ENCODE results near the gene HPS5.
"Not testable (repeated sequence)": the region's sequence is repeated elsewhere in the genome, so short reads cannot be mapped to it uniquely, and the experiment has no call there.

The HPS5 gene

DNA sequence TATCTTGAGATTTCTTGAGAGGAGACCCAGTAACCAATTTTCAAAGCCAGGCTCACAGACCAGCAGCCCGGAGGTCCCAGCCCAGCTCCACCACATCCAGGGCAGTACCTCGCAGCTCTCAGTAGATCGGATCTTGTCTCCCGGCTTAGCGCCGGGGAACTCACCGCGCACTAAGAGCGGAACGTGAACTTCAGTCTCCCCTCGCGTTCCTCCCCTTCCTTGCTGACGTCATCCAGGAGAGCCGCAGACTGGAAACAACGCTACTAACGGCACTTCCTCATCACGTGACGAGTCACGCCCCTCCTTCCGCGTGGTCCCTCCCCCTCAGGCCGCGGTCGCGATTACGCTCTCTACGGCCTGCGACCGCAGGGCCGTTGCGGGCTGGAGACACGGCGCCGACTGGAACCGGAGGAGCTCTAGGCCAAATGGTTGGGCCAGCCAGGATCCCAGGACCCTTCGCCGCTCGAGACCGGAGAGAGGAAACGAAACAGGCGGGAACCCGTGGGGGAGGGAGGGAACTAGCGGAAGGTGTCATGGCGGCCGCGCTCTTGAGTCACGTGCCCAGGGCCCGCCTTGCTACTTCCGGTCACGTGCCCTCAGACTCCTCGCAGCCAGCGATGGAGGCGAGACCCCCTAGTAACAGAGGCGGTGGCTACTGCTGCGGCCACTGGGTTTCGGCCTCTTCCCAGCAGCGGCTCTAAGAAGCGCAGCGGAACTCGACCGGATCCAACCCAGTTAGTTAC lies at the start of gene HPS5, which contains the start of gene GTF2H1:
HPS5 (minus strand) TSS at position 172 of the 743 bp plus-strand sequence. CDS start 4,282 bp downstream, outside the sequence.
GTF2H1 (plus strand) TSS at position 599 of the 743 bp plus-strand sequence. CDS start 10,508 bp downstream, outside the sequence.
- peak; percentile 91 for DNase-seq (ENCODE audit: low read depth)

DNA sequence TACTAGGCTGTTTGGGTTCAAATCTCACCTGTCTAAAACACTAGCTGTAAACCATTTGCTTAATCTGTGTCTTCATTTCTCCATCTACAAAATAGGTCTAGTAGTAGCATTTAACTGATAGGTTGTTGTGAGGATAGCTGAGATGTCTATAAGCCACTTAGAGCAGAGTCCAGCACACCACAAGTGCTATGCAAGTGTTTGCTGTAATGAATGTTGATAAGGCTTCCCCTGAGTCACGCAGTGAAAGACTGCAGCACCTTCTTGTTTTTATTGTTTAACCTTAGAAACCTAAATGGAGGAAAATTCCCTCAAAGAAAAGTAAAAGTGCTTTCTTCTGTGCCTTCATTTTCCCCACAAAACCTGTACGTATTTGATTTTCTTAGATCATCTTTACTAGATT lies 49.3 kb upstream of the HPS5 start:
- DNase-seq (ENCODE audit: low read depth), result no peak

- DNase-seq (ENCODE audit: low read depth), result no peak
These were observed 47.5 kb upstream of the HPS5 start for GRCh38 chr11:18369398-18369797.

DNA sequence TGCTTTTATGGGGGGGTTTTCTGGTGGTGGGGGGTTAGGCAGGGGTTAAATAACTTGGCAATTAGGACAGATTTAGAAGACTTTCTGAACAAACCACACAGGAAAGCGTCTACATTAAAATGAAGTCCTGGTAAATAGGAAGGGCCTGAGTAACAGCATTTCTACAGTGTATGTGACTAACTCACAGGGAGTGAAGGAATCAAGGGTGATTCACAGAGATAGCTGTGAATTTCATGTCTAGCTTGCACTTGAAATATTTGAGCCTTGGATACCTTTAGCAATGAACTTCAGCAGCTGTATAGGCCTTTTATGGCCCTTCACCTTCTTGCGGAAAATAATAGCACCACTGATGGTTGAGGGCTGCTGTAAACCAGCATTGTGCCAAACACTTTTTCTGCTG lies 46.3 kb upstream of the HPS5 start:
- DNase-seq (ENCODE audit: low read depth), result no peak

DNA sequence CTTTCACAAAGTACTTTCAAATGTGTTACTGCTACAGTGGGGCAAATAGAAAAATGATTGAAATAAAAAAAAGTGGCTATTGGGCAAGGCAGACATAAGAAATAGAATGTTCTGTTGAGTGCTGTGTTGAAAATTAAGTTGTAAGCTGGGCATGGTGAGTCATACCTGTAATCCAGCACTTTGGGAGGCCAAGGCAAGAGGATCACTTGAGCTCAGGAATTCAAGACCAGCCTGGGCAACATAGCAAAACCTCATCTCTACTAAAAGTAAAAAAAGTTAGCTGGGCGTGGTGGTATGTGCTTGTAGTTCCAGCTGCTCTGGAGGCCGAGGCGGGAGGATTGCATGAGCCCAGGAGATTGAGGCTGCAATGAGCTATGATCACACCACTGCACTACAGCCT lies 45.5 kb upstream of the HPS5 start:
- DNase-seq (ENCODE audit: low read depth), result no peak

DNA sequence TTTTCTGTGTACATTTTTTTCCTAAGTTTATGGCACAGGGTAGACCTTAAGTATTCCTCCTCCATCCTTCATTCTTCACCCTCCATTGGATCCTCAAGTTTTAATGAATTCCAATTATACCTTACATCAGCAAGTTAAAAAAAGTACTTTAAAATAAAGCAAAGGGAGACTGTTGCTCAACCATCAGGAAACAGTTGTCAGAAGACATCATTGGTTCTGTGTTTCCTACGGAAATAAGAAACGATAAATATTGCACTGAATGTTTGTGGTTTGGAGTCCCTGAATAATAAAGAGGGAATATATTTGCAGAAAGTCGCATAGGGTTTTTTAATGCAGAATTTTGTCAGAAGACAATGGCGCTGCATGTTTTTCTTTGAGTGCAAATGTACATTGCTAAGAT lies 44.3 kb upstream of the HPS5 start:
- no peak for DNase-seq (ENCODE audit: low read depth)

- no peak for DNase-seq (ENCODE audit: low read depth)
These were observed 43.8 kb upstream of the HPS5 start for GRCh38 chr11:18365741-18366140.

DNA sequence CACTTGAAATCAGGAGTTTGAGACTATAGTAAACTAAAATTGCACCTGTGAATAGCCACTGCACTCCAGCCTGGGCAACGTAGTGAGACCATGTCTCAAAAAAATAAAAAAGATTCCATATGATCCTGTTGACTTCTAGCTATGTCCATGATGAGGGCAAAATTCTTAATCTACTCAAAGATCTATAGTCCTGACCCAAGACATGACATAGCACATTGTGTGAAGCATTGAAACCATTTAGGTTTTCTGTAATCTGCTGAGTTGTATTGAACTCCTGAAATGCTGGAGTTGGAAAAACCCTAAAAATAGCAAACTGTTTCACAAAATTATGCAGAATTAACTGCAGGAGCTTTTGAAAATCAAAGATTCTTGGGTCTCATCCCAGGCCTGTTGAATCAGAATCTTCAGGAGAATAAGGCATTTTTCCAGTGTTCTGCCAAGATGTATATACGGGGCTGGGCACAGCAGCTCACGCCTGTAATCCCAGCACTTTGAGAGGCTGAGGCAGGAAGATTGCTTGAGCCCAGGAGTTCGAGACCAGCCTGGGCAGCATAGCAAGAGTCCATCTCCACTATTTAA lies 42.6 kb upstream of the HPS5 start:
- DNase-seq (ENCODE audit: low read depth), result no peak

DNA sequence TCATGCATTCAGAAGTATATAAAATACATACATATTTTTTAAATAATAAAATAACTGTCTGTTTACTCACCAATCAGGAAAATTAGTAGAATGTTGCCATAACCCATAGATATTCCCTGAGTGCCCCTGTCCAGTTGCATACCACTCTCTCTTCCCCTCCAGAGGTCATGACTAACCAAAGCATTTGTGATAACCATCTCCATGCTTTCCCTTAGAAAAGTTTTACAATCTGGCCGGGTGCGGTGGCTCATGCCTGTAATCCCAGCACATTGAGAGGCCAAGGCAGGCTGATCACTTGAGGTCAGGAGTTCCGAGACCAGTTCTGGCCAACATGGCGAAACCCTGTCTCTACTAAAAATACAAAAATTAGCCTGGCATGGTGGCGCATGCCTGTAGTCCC lies 39.2 kb upstream of the HPS5 start:
- no peak for DNase-seq (ENCODE audit: low read depth)

- no peak for DNase-seq (ENCODE audit: low read depth)
These were observed 36.7 kb upstream of the HPS5 start for GRCh38 chr11:18358646-18359045.

DNA sequence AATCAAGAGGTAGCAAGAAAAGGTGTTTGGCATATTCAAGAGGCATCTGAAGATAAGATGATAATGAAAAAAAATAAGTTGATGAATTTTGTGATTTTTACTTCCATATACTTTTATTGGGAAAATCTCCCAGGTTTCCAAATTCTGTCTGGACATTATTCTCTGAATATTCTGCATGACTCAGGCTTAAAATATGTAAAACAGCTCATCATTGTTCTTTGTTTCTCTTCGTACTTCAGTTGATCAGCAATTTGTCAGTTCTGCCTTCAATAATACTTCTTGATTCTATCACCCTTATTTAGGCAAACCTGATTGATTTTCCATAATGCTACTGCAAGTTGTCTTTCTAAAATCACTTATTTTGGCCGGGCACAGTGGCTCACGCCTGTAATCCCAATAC lies 30.6 kb upstream of the HPS5 start:
- DNase-seq (ENCODE audit: low read depth), result no peak

DNA sequence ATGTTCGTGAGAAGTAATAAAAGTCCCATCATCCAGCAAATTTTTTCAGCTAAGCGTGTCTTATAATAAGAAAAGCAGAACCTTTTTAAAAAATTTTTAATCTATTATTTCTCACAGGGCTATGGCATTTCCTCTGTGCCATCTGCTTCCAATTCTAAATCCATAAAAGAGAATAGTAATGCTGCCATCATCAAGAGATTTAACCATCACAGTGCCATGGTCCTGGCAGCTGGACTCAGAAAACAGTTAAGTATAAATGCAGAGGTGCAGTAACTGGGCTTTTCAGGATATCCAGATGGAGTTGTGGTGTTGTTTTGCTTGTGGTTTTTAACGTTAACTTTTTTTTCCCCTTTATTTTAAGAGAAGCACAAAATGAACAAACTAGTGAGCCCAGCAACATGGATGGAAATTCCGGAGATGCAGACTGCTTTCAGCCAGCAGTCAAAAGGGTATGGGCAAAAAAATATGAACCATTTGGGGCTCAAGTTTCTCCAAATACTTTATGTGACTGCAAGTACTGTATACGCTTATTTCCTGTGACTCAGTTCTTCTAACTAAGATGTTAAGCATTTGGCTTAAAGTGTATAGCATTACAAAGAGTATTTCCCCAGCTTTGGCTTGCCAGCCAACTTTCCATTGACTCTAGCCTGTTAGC lies 25.7 kb upstream of the HPS5 start:
- DNase-seq (ENCODE audit: low read depth), result no peak

- DNase-seq (ENCODE audit: low read depth), result no peak
These were observed 11.0 kb upstream of the HPS5 start for GRCh38 chr11:18332891-18333290.

DNA sequence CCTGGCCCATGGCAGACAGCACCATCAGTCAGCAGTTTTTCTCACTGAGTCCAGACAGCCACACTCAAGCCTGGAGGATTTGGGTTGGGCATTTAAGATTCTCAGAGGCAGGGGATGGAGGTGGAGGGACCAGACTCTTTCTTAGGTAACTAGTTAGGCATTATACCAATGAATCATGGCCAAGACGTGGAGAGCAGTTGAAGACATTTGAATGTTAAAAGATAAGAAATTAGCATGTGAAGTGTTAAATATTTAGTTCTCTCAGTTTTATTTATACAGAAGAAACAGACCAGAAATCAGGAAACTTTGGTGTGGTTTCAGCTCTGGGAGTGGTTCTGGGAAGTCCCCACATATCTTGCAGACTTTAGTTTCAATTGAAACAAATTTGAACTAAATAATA lies 10.4 kb upstream of the HPS5 start:
- no peak for DNase-seq (ENCODE audit: low read depth)

- no peak for DNase-seq (ENCODE audit: low read depth)
These were observed 9.0 kb upstream of the HPS5 start for GRCh38 chr11:18330921-18331320.

DNA sequence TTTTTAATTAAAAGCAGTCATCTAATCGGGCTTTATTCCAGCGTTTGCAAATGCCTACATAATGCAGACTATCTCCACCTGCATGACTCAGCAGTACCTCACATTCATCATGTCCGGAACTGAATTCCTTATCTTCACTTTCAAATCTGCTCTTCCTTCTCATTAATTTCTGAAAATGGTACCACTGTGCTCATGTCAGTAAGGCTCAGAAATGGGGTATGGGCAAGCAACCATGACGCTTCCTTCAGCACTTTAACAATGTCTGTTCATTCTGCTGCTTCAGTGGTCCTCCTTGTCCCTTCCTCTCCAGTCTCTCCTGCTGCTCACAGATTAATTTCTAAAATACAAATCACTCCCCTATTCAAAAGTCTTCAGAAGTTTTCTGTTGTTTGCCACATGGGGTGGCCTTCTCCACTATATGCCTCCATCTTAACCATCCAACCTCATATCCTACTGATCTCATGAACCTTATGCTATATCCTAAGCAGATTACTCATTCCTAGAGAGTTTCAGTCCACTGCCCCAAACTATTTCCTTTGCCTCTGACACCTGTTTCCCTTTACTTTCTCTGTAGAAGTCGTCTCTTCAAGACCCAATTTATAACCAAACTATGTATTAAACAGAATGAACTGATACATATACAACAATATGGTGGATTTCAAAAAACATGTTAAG lies 7.4 kb upstream of the HPS5 start:
- no peak for DNase-seq (ENCODE audit: low read depth)

GRCh38 chr11:18324381-18324780 lies 2.4 kb upstream of the HPS5 start:
- DNase-seq (ENCODE audit: low read depth), result no peak

GRCh38 chr11:18323881-18324280 lies 1.9 kb upstream of the HPS5 start:
- not testable (repeated sequence) for DNase-seq (ENCODE audit: low read depth)

- DNase-seq (ENCODE audit: low read depth), result no peak
These were observed 1.1 kb upstream of the HPS5 start for GRCh38 chr11:18322818-18323570.

GRCh38 chr11:18321578-18321968 lies 367 bp downstream of the HPS5 start:
- no peak for DNase-seq (ENCODE audit: low read depth)

DNA sequence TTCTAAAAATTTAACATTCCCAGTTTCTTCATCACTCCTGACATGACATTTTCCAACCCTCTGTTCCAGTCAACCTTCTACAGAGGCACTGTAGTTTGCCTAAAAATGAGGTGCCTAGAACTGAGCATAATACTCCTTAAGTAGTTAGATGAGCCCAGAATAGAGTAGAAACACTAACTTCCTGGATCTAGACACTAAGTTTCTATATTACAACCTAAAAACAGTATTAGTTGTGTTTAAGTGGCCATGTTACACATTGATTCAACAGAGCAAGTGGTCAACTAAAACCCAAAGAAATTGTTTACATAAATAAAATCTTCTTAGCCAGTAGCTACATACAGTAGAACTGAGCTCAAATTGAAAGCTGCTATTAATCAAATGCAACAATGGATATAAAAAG lies 1.3 kb downstream of the HPS5 start:
- no peak for DNase-seq (ENCODE audit: low read depth)

GRCh38 chr11:18319914-18320313 lies 2.0 kb downstream of the HPS5 start:
- no peak for DNase-seq (ENCODE audit: low read depth)
